Activated T-cell treated with anti-CD3 and anti-CD28 coated beads for 48 hours (primary cell): ENCODE measurements around the gene SIX3.

ENCODE experiments used
- DNase-seq: peaks from one replicate; pipeline ENCODE4 v3.0.0-alpha.2; 2020; ENCODE audit warnings: low read depth

SIX3 gene

GRCh38 chr2:44931198-44931780, 10.2 kb upstream of the SIX3 start:
- DNase-seq = no peak

GRCh38 chr2:44932079-44932478, 9.4 kb upstream of the SIX3 start:
- DNase-seq = no peak

- DNase-seq = no peak
Observed at GRCh38 chr2:44932564-44933392, 8.7 kb upstream of the SIX3 start.

- DNase-seq = no peak
Observed at GRCh38 chr2:44933434-44933951, 8.0 kb upstream of the SIX3 start.

GRCh38 chr2:44934038-44934982, 7.2 kb upstream of the SIX3 start:
- no peak for DNase-seq

- DNase-seq = no peak
Observed at GRCh38 chr2:44934983-44935728, 6.3 kb upstream of the SIX3 start.

GRCh38 chr2:44935729-44936098, 5.8 kb upstream of the SIX3 start:
- no peak for DNase-seq

- DNase-seq = no peak
Observed at GRCh38 chr2:44936275-44936674, 5.2 kb upstream of the SIX3 start.

- no peak for DNase-seq
Observed at GRCh38 chr2:44936715-44937687, 4.5 kb upstream of the SIX3 start.

- DNase-seq = no peak
Observed at GRCh38 chr2:44937688-44938240, 3.7 kb upstream of the SIX3 start.

GRCh38 chr2:44938287-44939105, 3.0 kb upstream of the SIX3 start:
- DNase-seq = no peak

- no peak for DNase-seq
Observed at GRCh38 chr2:44939106-44940048, 2.1 kb upstream of the SIX3 start.

- DNase-seq = no peak
Observed at GRCh38 chr2:44940049-44940494, 1.4 kb upstream of the SIX3 start.

- DNase-seq = no peak
Observed at GRCh38 chr2:44940732-44941464, 604 bp upstream of the SIX3 start.

- DNase-seq = no peak
Observed at GRCh38 chr2:44942304-44943030, 965 bp downstream of the SIX3 start.

GRCh38 chr2:44943031-44943692, 1.7 kb downstream of the SIX3 start:
- DNase-seq = no peak
